Measurements from ENCODE around the gene EXOC6B. TPM values are rescaled to one million over a fixed set of nuclear protein-coding genes. Genes with fewer than 3 reads are reported as not detected.

The EXOC6B gene
- total RNA-seq, 1 donor from 2014 or later: 32.4 TPM

DNA sequence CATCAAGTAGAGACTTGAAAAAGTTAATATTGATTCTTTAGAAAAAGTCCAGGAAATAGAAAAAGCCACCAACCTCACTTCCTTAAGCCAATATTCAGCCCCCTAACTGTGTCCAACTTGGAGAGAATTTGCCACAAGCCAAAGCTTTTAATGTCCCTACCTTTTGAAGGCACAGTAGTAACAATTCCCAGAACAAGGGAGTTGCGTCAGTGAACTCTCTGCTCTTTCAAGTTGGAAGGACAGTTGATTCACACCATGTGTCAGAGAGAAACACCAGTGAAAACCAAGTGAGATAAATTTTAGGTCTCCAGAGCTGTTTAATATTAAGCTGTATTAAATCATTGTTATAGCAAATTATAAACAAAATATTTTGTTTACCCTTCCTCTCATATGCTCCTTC is 66.1 kb downstream of the EXOC6B start:
- H3K4me3 ChIP-seq: no peak overlapping the region
- H3K27ac ChIP-seq: no peak overlapping the region
- TF ChIP-seq, protein P1, sequence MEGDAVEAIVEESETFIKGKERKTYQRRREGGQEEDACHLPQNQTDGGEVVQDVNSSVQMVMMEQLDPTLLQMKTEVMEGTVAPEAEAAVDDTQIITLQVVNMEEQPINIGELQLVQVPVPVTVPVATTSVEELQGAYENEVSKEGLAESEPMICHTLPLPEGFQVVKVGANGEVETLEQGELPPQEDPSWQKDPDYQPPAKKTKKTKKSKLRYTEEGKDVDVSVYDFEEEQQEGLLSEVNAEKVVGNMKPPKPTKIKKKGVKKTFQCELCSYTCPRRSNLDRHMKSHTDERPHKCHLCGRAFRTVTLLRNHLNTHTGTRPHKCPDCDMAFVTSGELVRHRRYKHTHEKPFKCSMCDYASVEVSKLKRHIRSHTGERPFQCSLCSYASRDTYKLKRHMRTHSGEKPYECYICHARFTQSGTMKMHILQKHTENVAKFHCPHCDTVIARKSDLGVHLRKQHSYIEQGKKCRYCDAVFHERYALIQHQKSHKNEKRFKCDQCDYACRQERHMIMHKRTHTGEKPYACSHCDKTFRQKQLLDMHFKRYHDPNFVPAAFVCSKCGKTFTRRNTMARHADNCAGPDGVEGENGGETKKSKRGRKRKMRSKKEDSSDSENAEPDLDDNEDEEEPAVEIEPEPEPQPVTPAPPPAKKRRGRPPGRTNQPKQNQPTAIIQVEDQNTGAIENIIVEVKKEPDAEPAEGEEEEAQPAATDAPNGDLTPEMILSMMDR (IDR thresholded peaks at IDR 0.05): no peak
- H3K4me1 ChIP-seq: peaks cover 0 to 3% of the 10 kb centered on the region in 2 donors
- H3K27me3 ChIP-seq: no peaks in the 10 kb centered on the region
- no peak for DNase-seq (ENCODE audit: low spot score in 2 of 2)
- intact Hi-C loops (cut with DNase I): no loop called here
- H3K36me3 ChIP-seq: peaks cover 0 to 7% of the 10 kb centered on the region in 2 donors
- peaks cover 0 to 15% of the 10 kb centered on the region in 2 donors for H3K9me3 ChIP-seq

DNA sequence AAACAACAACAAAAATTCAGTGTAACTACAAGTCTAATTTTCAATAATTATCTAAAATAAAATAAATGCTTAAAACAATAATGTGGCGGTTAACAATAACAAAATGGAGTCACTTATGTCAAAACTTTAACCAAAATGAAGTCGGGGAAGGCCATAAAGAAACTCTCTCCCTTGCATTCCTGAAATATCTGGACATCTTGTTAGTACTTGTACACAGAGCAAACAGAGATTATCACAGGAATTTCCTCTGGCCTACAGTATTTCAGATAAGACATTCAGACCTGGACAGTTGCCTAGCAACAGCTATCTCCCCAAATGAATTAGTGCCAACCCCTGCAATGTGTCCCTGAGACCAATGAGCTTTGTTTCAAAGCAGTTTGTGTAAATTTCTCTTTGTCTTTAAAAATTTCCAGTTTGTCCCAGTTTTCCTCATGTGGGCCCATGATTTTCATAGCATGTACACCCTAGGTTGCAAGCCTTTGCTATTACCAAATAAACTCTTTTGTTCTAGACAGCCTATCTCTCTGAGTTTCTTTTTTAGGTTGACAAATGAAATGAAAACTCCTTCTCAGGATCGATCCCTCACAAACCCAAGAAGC is 68.6 kb downstream of the EXOC6B start:
- TF ChIP-seq, protein P1 (IDR thresholded peaks at IDR 0.05): no peak
- DNase-seq (ENCODE audit: low spot score in 2 of 2): no peak
- Histone ChIP-seq H3K9me3 (peaks cover 0 to 10% of the 10 kb centered on the region in 2 donors), H3K27me3 (no peaks in the 10 kb centered on the region), H3K27ac (no peak overlapping the region), H3K36me3 (no peaks in the 10 kb centered on the region), H3K4me1 (peaks cover 0 to 3% of the 10 kb centered on the region in 2 donors), H3K4me3 (no peak overlapping the region)
- intact Hi-C loops (cut with DNase I): no loop called here

DNA sequence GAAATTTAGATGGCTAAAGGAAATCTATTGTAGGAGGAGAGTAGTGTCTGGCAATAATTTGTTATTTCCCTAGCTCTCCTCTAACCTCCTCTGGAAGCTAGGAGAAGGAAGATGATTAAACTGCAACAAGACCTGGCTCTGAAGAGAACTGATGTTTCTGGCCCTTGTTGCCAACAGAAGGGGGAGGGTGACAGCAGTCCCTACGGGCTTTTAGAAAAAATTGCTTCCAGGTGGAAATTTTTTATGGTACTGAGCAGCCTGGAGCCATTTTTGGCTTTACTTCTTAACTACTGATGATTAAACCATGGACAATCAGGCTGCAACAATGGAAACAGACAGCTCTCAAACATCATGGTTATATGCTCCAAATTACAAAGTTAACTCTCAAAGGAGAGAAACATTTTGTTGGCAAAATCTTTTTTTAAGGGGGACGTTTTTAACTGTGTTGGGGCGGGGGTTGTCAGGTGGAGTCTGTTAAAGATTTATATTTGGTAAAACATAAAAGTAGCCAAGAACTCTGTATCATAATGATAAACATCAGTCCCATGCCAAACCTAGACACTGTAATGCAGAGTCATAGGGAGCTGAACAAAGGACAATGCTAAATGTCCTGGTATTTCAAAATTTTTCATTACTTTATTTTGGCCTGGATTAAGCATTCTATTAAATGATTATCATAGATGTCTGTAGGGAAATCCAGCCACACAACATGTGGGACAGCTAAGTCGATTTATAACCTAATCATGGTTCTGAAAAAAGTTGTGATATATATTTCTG is 70.0 kb downstream of the EXOC6B start:
- H3K4me1 ChIP-seq: peaks cover 0 to 3% of the 10 kb centered on the region in 2 donors
- H3K36me3 ChIP-seq: no peaks in the 10 kb centered on the region
- no peak for DNase-seq (ENCODE audit: low spot score in 2 of 2)
- TF ChIP-seq, protein P1 (IDR thresholded peaks at IDR 0.05): no peak
- intact Hi-C loops (cut with DNase I): no loop called here
- H3K4me3 ChIP-seq: no peak overlapping the region
- H3K9me3 ChIP-seq: no peaks in the 10 kb centered on the region
- no peaks in the 10 kb centered on the region for H3K27me3 ChIP-seq
- H3K27ac ChIP-seq: no peak overlapping the region

DNA sequence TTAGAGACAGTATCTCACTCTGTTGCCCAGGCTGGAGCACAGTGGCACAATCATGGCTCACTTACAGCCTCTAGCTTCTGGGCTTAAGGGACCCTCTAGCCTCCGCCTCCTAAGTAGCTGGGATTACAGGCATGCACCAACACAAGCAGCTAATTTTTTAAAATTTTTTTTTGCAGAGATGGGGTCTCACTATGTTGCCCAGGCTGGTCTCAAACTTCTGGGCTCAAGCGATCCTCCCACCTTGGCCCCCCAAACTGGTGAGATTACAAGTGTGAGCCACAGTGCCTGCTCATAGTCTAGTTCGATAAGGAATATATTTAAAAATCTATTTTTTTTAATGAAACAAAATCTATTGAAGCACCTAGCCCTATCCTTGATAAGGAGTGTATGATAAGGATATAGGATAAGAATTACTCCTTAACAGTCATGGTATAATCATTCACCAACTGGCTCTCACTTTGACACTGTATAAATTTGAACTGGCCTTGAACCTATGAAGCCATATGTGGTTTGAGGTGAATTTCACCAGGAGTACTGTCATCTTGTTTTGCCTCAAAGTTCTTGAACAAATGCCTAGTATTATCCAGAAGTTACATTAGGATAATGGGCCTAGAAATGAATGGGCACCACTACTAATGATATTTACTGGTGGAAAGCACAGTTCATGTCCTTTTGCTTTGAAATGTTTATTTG is 71.1 kb downstream of the EXOC6B start:
- intact Hi-C loops (cut with DNase I): no loop called here
- DNase-seq (ENCODE audit: low spot score in 2 of 2): no peak
- no peaks in the 10 kb centered on the region for H3K9me3 ChIP-seq
- no peaks in the 10 kb centered on the region for H3K27me3 ChIP-seq
- H3K36me3 ChIP-seq: no peaks in the 10 kb centered on the region
- TF ChIP-seq, protein P1 (IDR thresholded peaks at IDR 0.05): no peak
- no peak overlapping the region for H3K27ac ChIP-seq
- H3K4me3 ChIP-seq: no peak overlapping the region
- peaks cover 0 to 3% of the 10 kb centered on the region in 2 donors for H3K4me1 ChIP-seq

DNA sequence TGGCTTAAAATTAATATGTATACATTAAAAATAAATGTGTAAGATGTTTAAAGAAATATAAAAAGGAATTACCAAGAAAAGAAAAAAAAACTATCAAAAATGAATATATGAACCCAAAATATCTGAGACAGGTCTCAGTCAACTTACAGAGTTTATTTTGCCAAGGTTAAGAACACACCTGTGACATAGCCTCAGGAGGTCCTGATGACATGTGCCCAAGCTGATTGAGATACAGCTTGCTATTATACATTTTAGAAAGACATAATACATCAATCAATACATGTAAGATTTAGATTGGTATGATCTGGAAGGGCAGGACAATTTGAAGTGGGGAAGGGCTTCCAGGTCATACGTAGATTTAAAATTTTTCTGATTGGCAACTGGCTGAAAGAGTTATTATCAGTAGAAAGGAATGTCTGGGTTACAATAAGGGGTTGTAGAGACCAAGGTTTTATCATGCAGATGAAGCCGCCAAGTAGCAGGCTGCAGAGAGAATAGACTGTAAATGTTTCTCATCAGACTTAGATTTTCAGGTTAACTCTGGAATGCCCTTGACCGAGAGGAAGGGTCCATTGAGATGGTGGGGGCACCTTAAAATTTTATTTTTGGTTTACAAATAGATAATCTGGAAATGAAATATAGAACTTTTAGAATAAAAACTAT is 74.7 kb downstream of the EXOC6B start:
- no peak overlapping the region for H3K4me3 ChIP-seq
- no peaks in the 10 kb centered on the region for H3K4me1 ChIP-seq
- intact Hi-C loops (cut with DNase I): no loop called here
- TF ChIP-seq, protein P1 (IDR thresholded peaks at IDR 0.05): no peak
- no peaks in the 10 kb centered on the region for H3K9me3 ChIP-seq
- no peaks in the 10 kb centered on the region for H3K27me3 ChIP-seq
- no peak overlapping the region for H3K27ac ChIP-seq
- DNase-seq (ENCODE audit: low spot score in 2 of 2): no peak
- H3K36me3 ChIP-seq: no peaks in the 10 kb centered on the region
